ENCODE measurements around the gene MELK. TPM values are rescaled to one million over a fixed set of nuclear protein-coding genes. Genes with fewer than 3 reads are reported as not detected.

The MELK gene
- total RNA-seq, 1 experiment from 2014 or later = 33.3 TPM

GRCh38 chr9:36691671-36692070 lies 119.0 kb downstream of the MELK start:
- CTCF ChIA-PET = no interaction called here
- POLR2A ChIA-PET = no interaction called here
- no TSS peak for BruUV-seq (replicated peaks)

GRCh38 chr9:36698984-36699383 lies 126.3 kb downstream of the MELK start:
- H3K4me3 Mint-ChIP-seq (ENCODE audit: unreplicated experiment) = no peak overlapping the region
- H3K27me3 Mint-ChIP-seq (ENCODE audit: insufficient read depth, unreplicated experiment) = peaks cover 65% of the 10 kb centered on the region
- H3K27ac Mint-ChIP-seq (ENCODE audit: low read depth, unreplicated experiment) = no peak overlapping the region
- peaks cover 21% of the 10 kb centered on the region for H3K9me3 Mint-ChIP-seq (ENCODE audit: unreplicated experiment)
- H3K36me3 Mint-ChIP-seq (ENCODE audit: insufficient read depth, unreplicated experiment) = no peaks in the 10 kb centered on the region
- ChIA-PET POLR2A (no interaction called here), CTCF (no interaction called here)
- no TSS peak for BruUV-seq (replicated peaks)
- no peaks in the 10 kb centered on the region for H3K4me1 Mint-ChIP-seq (ENCODE audit: insufficient read depth, unreplicated experiment)
- TF ChIP-seq CTCF (IDR thresholded peaks at IDR 0.05; ENCODE audit: unreplicated experiment) = no peak
- intact Hi-C loops (cut with micrococcal nuclease) = no loop called here
- DNase-seq (ENCODE audit: unreplicated experiment) = no peak

More at GRCh38 chr9:36691671-36692070, 119.0 kb downstream of the MELK start:
- intact Hi-C loops (cut with micrococcal nuclease) = no loop called here
- no peak for DNase-seq (ENCODE audit: unreplicated experiment)
- no peaks in the 10 kb centered on the region for H3K9me3 Mint-ChIP-seq (ENCODE audit: unreplicated experiment)
- TF ChIP-seq CTCF (IDR thresholded peaks at IDR 0.05; ENCODE audit: unreplicated experiment) = no peak
- H3K4me3 Mint-ChIP-seq (ENCODE audit: unreplicated experiment) = no peak overlapping the region
- peaks cover 16% of the 10 kb centered on the region for H3K27me3 Mint-ChIP-seq (ENCODE audit: insufficient read depth, unreplicated experiment)
- H3K36me3 Mint-ChIP-seq (ENCODE audit: insufficient read depth, unreplicated experiment) = no peaks in the 10 kb centered on the region
- no peaks in the 10 kb centered on the region for H3K4me1 Mint-ChIP-seq (ENCODE audit: insufficient read depth, unreplicated experiment)
- no peak overlapping the region for H3K27ac Mint-ChIP-seq (ENCODE audit: low read depth, unreplicated experiment)

- Mint-ChIP-seq H3K9me3 (ENCODE audit: unreplicated experiment) (peaks cover 16% of the 10 kb centered on the region), H3K27me3 (ENCODE audit: insufficient read depth, unreplicated experiment) (peaks cover 59% of the 10 kb centered on the region), H3K4me1 (ENCODE audit: insufficient read depth, unreplicated experiment) (no peaks in the 10 kb centered on the region), H3K4me3 (ENCODE audit: unreplicated experiment) (no peak overlapping the region), H3K36me3 (ENCODE audit: insufficient read depth, unreplicated experiment) (no peaks in the 10 kb centered on the region), H3K27ac (ENCODE audit: low read depth, unreplicated experiment) (no peak overlapping the region)
- no peak for DNase-seq (ENCODE audit: unreplicated experiment)
- BruUV-seq (replicated peaks) = no TSS peak
- ChIA-PET POLR2A (no interaction called here), CTCF (interaction anchor here (1.0 kb wide), 1 partner anchor 169 kb away, joined by 8 read pairs; no protein-coding TSS in a partner anchor)
- TF ChIP-seq CTCF (IDR thresholded peaks at IDR 0.05; ENCODE audit: unreplicated experiment) = no peak
- intact Hi-C loops (cut with micrococcal nuclease) = no loop called here
Measured at GRCh38 chr9:36704148-36704547, 131.5 kb downstream of the MELK start.

- BruUV-seq (replicated peaks) = no TSS peak
Measured at GRCh38 chr9:36713515-36714490, 141.1 kb downstream of the MELK start.

More at GRCh38 chr9:36713515-36714490, 141.1 kb downstream of the MELK start:
- no peak overlapping the region for H3K27ac Mint-ChIP-seq (ENCODE audit: low read depth, unreplicated experiment)
- ChIA-PET POLR2A (no interaction called here), CTCF (no interaction called here)
- intact Hi-C loops (cut with micrococcal nuclease) = no loop called here
- H3K36me3 Mint-ChIP-seq (ENCODE audit: insufficient read depth, unreplicated experiment) = no peaks in the 10 kb centered on the region
- H3K27me3 Mint-ChIP-seq (ENCODE audit: insufficient read depth, unreplicated experiment) = peaks cover 79% of the 10 kb centered on the region
- no peak overlapping the region for H3K4me3 Mint-ChIP-seq (ENCODE audit: unreplicated experiment)
- H3K9me3 Mint-ChIP-seq (ENCODE audit: unreplicated experiment) = no peaks in the 10 kb centered on the region
- DNase-seq (ENCODE audit: unreplicated experiment) = no peak
- TF ChIP-seq CTCF (IDR thresholded peaks at IDR 0.05; ENCODE audit: unreplicated experiment) = no peak
- no peaks in the 10 kb centered on the region for H3K4me1 Mint-ChIP-seq (ENCODE audit: insufficient read depth, unreplicated experiment)

Measured in MCF 10A (cell line).